Neural progenitor cell (in vitro differentiated cells): ENCODE measurements around the gene OR4D1. TPM values are rescaled to one million over a fixed set of nuclear protein-coding genes. Genes with fewer than 3 reads are reported as not detected.
"Not testable (repeated sequence)": the region's sequence is repeated elsewhere in the genome, so short reads cannot be mapped to it uniquely, and the experiment has no call there.

ENCODE experiments used
- DNase-seq: peaks from one replicate; pipeline ENCODE4 v3.0.0-alpha.2; 2016; ENCODE audit warnings: low spot score
- H2AFZ ChIP-seq: fragments of 200-600 bp; sonication (generic); replicated peaks from 2 replicates; pipeline ENCODE4 v1.6.1; 2016; ENCODE audit warnings: antibody characterized with exemption
- H3F3A ChIP-seq: fragments of 200-600 bp; sonication (generic); 2 replicates; pipeline ENCODE4 v1.6.1; 2016; ENCODE audit warnings: antibody characterized with exemption, low read depth
- H3K27ac ChIP-seq: fragments of 200-600 bp; sonication (generic); 2 replicates; pipeline ENCODE4 v1.5.1; 2016; ENCODE audit warnings: mild to moderate bottlenecking
- H3K27me3 ChIP-seq: fragments of 200-600 bp; sonication (generic); 2 replicates; pipeline ENCODE4 v1.6.1; 2016; ENCODE audit warnings: mild to moderate bottlenecking, moderate library complexity
- H3K36me3 ChIP-seq: fragments of 200-600 bp; sonication (generic); 2 replicates; pipeline ENCODE4 v1.5.1; 2016
- H3K4me1 ChIP-seq: fragments of 200-600 bp; sonication (generic); 2 replicates; pipeline ENCODE4 v1.6.1; 2016; ENCODE audit warnings: mixed run types
- H3K4me2 ChIP-seq: fragments of 200-600 bp; sonication (generic); 2 replicates; pipeline ENCODE4 v1.6.1; 2016
- H3K4me3 ChIP-seq: fragments of 200-600 bp; sonication (generic); 2 replicates; pipeline ENCODE4 v1.5.1; 2016
- H3K79me2 ChIP-seq: fragments of 200-600 bp; sonication (generic); 2 replicates; pipeline ENCODE4 v1.6.1; 2016; ENCODE audit warnings: low read depth
- H3K9ac ChIP-seq: fragments of 200-600 bp; sonication (generic); 2 replicates; pipeline ENCODE4 v1.6.1; 2016
- H3K9me3 ChIP-seq: fragments of 200-600 bp; sonication (generic); 2 replicates; pipeline ENCODE4 v1.5.1; 2016; ENCODE audit warnings: low read depth
- H4K20me1 ChIP-seq: fragments of 200-600 bp; sonication (generic); 2 replicates; pipeline ENCODE4 v1.6.1; 2016; ENCODE audit warnings: low read depth
- H3K27ac Mint-ChIP-seq: 3 replicates; pipeline ENCODE4 v1.8.0; 2021; ENCODE audit warnings: mixed read lengths
- H3K27me3 Mint-ChIP-seq: 2 replicates; pipeline ENCODE4 v1.8.0; 2022; ENCODE audit warnings: low read depth, mild to moderate bottlenecking, inconsistent platforms, moderate library complexity, mixed read lengths; ENCODE audit not compliant: insufficient read depth
- H3K36me3 Mint-ChIP-seq: 3 replicates; pipeline ENCODE4 v1.8.0; 2021; ENCODE audit warnings: mixed read lengths
- H3K4me1 Mint-ChIP-seq: 3 replicates; pipeline ENCODE4 v1.8.0; 2021; ENCODE audit warnings: mixed read lengths
- H3K4me3 Mint-ChIP-seq: 3 replicates; pipeline ENCODE4 v1.8.0; 2021; ENCODE audit warnings: mild to moderate bottlenecking, moderate library complexity, mixed read lengths
- H3K9me3 Mint-ChIP-seq: 3 replicates; pipeline ENCODE4 v1.8.0; 2020; ENCODE audit warnings: mixed read lengths
- EZH2 ChIP-seq: fragments of 200-600 bp; sonication (generic); IDR thresholded peaks from 2 replicates; pipeline ENCODE4 v1.6.1; 2017; ENCODE audit warnings: antibody characterized with exemption, mild to moderate bottlenecking, moderate library complexity
- EZH2phosphoT487 ChIP-seq: fragments of 200-600 bp; sonication (generic); IDR thresholded peaks from 2 replicates; pipeline ENCODE4 v1.6.1; 2017; ENCODE audit warnings: antibody characterized with exemption
- total RNA-seq: library from RNA; depleted of rRNA; stranded (reverse); fragments of >200 nt; gene quantifications from 2 replicates; pipeline ENCODE4 v1.2.3, GENCODE V29; 2015; ENCODE audit warnings: low replicate concordance
- TF ChIP-seq, protein P1 (sequence below): fragments of 200-600 bp; sonication (generic); IDR thresholded peaks from 2 replicates; pipeline ENCODE4 v1.5.1; 2017; ENCODE audit warnings: antibody characterized with exemption, mild to moderate bottlenecking

OR4D1 gene
- 0.13 and 0.37 TPM in 2 replicates for total RNA-seq

GRCh38 chr17:58147930-58148434 lies at the start of gene OR4D1:
Gene OR4D1, plus strand, starts transcription at chr17:58148384. Its CDS starts 6,770 bp downstream, at chr17:58155154.
- H3F3A ChIP-seq: no peaks in the 10 kb centered on the region
- TF ChIP-seq, protein P1, sequence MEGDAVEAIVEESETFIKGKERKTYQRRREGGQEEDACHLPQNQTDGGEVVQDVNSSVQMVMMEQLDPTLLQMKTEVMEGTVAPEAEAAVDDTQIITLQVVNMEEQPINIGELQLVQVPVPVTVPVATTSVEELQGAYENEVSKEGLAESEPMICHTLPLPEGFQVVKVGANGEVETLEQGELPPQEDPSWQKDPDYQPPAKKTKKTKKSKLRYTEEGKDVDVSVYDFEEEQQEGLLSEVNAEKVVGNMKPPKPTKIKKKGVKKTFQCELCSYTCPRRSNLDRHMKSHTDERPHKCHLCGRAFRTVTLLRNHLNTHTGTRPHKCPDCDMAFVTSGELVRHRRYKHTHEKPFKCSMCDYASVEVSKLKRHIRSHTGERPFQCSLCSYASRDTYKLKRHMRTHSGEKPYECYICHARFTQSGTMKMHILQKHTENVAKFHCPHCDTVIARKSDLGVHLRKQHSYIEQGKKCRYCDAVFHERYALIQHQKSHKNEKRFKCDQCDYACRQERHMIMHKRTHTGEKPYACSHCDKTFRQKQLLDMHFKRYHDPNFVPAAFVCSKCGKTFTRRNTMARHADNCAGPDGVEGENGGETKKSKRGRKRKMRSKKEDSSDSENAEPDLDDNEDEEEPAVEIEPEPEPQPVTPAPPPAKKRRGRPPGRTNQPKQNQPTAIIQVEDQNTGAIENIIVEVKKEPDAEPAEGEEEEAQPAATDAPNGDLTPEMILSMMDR: no peak
- no peak for TF ChIP-seq EZH2phosphoT487
- no peak for TF ChIP-seq EZH2
- H2AFZ ChIP-seq: no peak within 1 kb of the TSS
- H3K27me3 ChIP-seq: peaks cover 73% of the 10 kb centered on the region
- peaks cover 5% of the 10 kb centered on the region for H3K9me3 ChIP-seq
- H3K27ac Mint-ChIP-seq: no peak within 1 kb of the TSS
- peaks cover 15% of the 10 kb centered on the region for H3K27me3 Mint-ChIP-seq
- H3K4me1 ChIP-seq: no peaks in the 10 kb centered on the region
- no peak within 1 kb of the TSS for H3K27ac ChIP-seq
- DNase-seq: no peak
- no peaks in the 10 kb centered on the region for H4K20me1 ChIP-seq
- peaks cover 19% of the 10 kb centered on the region for H3K9me3 Mint-ChIP-seq
- H3K36me3 Mint-ChIP-seq: no peaks in the 10 kb centered on the region
- no peaks in the 10 kb centered on the region for H3K79me2 ChIP-seq
- no peaks in the 10 kb centered on the region for H3K36me3 ChIP-seq
- H3K9ac ChIP-seq: no peak within 1 kb of the TSS
- no peak within 1 kb of the TSS for H3K4me3 ChIP-seq
- H3K4me1 Mint-ChIP-seq: no peaks in the 10 kb centered on the region
- H3K4me3 Mint-ChIP-seq: no peak within 1 kb of the TSS
- no peak within 1 kb of the TSS for H3K4me2 ChIP-seq

DNA sequence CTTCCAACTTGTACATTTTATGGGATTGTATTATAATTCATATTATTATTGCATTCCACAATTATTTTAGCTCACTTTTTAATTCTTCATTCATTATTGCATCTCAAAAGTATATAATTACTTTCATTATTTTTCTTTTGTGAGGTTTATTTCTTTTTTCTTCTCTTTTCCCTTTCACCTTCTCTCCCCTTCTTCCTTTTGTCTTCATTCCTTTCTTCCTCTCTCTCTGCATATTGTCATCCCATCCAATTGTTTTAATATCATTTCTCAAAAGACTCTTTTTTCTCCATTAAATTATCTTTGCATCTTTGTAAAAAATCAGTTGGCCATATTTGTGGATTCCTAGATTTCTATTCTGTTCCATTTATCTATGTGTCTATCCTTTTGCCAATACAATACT lies 47.7 kb upstream of the OR4D1 start:
- Histone ChIP-seq H3K9me3 (no peaks in the 10 kb centered on the region), H3F3A (peaks cover 23% of the 10 kb centered on the region), H3K79me2 (no peaks in the 10 kb centered on the region), H3K36me3 (no peaks in the 10 kb centered on the region), H2AFZ (no peak overlapping the region), H3K4me3 (no peak overlapping the region), H4K20me1 (peaks cover 5% of the 10 kb centered on the region), H3K27ac (no peak overlapping the region), H3K9ac (no peak overlapping the region), H3K4me1 (no peaks in the 10 kb centered on the region), H3K27me3 (no peaks in the 10 kb centered on the region), H3K4me2 (no peak overlapping the region)
- Mint-ChIP-seq H3K4me1 (no peaks in the 10 kb centered on the region), H3K27me3 (no peaks in the 10 kb centered on the region), H3K36me3 (peaks cover 8% of the 10 kb centered on the region), H3K27ac (no peak overlapping the region), H3K4me3 (no peak overlapping the region), H3K9me3 (no peaks in the 10 kb centered on the region)
- no peak for DNase-seq
- TF ChIP-seq, protein P1: no peak
- no peak for TF ChIP-seq EZH2phosphoT487

DNA sequence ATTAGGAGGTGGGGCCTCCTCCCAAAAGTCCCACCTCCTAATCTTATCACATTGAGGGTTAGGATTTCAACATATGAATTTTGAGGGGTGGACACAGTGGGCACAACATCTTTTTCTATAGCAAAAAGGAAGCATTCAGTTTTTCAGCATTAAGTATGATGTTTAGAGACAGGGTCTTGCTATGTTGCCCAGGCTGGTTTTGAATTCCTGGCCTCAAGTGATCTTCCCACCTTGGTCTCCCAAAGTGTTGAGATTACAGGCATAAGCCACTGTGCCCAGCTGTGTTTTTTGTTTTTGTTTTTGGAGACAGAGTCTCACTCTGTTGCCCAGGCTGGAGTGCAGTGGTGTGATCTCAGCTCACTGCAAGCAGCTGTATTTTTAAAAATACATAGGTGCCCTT lies 46.3 kb upstream of the OR4D1 start:
- not testable (repeated sequence) for H3K4me1 ChIP-seq, H3K4me3 ChIP-seq, H3K27ac ChIP-seq, H4K20me1 ChIP-seq, H3K4me3 Mint-ChIP-seq, H3K4me2 ChIP-seq, H3K9me3 ChIP-seq, H3K27me3 ChIP-seq, H3K36me3 ChIP-seq, H3K79me2 ChIP-seq, H3K9ac ChIP-seq, H2AFZ ChIP-seq, DNase-seq, H3K36me3 Mint-ChIP-seq, H3K27me3 Mint-ChIP-seq, H3K27ac Mint-ChIP-seq, H3K4me1 Mint-ChIP-seq, H3K9me3 Mint-ChIP-seq
- H3F3A ChIP-seq: peaks cover 10% of the 10 kb centered on the region

- Histone ChIP-seq H3K4me2 (no peak overlapping the region), H3K36me3 (no peaks in the 10 kb centered on the region), H4K20me1 (no peaks in the 10 kb centered on the region), H3K4me3 (no peak overlapping the region), H3K9me3 (no peaks in the 10 kb centered on the region), H3F3A (peaks cover 1% of the 10 kb centered on the region), H3K79me2 (no peaks in the 10 kb centered on the region), H2AFZ (no peak overlapping the region), H3K27me3 (no peaks in the 10 kb centered on the region), H3K27ac (no peak overlapping the region), H3K9ac (no peak overlapping the region), H3K4me1 (no peaks in the 10 kb centered on the region)
- Mint-ChIP-seq H3K36me3 (no peaks in the 10 kb centered on the region), H3K9me3 (peaks cover 5% of the 10 kb centered on the region), H3K4me1 (no peaks in the 10 kb centered on the region), H3K4me3 (no peak overlapping the region), H3K27ac (no peak overlapping the region), H3K27me3 (peaks cover 2% of the 10 kb centered on the region)
- DNase-seq: no peak
- TF ChIP-seq EZH2 (no peak), EZH2phosphoT487 (no peak)
- TF ChIP-seq, protein P1: no peak
These were observed 43.1 kb upstream of the OR4D1 start for GRCh38 chr17:58105093-58105492.
